Measurements from ENCODE around the gene LAMC3.
"Not testable (repeated sequence)": the region's sequence is repeated elsewhere in the genome, so short reads cannot be mapped to it uniquely, and the experiment has no call there.

Gene LAMC3

DNA sequence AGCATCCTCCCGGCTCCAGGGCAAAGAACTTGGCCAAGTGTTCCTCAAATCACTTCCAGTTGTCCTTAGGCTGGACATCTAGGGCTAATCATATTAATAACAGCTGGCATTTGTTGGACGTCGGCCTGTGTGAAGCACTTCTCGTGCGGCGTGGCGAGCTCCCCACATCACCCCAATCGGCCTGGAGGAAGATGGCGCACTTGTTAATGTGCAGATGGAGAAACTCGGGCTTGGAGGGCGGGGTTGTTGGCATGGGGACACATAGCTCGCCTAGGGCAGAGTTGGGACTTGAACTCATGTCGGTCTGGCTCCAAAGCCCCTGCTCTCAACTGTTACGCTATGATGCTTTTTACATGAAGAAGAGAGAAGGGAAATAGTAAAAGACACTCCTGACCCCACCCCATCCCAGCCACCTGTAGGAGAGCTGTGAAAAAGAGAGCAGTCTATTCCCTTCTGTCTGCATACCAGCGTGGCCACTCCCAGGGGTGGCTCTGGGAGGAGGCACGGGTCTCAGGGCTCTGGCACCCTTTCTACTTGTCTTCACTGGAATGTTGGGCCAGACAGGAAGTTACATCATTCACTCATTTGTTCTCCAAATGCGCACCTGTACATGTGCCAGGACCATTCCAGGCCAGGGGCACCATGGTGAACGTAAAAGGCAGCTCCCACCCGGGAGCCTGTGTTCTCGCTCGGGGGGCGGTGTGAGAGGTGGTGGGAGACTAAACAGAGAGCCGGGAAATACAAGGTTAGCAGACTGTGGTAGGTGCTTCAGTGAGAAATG is 103.6 kb downstream of the LAMC3 start:
- TF ChIP-seq SPI1 (IDR thresholded peaks at IDR 0.05; ENCODE audit: low read depth, low read length) (no peak), TAF1 (IDR thresholded peaks at IDR 0.05; ENCODE audit: low read depth, low read length) (no peak), POU2F2 (IDR thresholded peaks at IDR 0.05; ENCODE audit: low read depth, low read length) (no peak), POLR2AphosphoS5 (IDR thresholded peaks at IDR 0.05; ENCODE audit: low read depth, low read length) (no peak), PAX5 (IDR thresholded peaks at IDR 0.05; ENCODE audit: insufficient read depth, low read length, severe bottlenecking) (no peak), POLR2A (IDR thresholded peaks at IDR 0.05; ENCODE audit: low read depth, low read length) (no peak)
- no peak for FAIRE-seq
- peak; percentile 12 for DNase-seq (ENCODE audit: insufficient read length, low spot score)

DNA sequence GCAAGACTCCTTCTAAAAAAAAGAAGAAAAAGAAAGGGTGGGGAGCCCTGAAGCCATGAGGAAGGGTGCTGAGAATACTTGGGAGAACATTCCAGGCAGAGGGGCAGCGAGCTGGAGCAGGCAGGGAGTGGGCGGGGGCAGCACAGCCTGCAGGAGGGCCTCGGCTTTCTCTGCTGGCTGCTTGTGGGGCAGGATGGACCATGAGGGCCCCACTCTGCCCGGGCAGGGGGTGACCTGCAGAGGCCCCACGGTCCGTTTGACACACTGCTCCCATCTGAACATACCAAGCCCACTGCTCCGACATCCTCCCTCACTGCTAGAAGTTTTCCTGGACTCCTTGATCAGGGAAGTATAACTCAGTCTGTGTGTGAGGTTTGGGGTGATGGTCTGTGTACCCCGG is 104.7 kb downstream of the LAMC3 start:
- FAIRE-seq (no peak), DNase-seq (ENCODE audit: insufficient read length, low spot score) (no peak)
- no peak for TF ChIP-seq SPI1 (IDR thresholded peaks at IDR 0.05; ENCODE audit: low read depth, low read length)
- TF ChIP-seq POLR2AphosphoS5 (IDR thresholded peaks at IDR 0.05; ENCODE audit: low read depth, low read length) = no peak
- no peak for TF ChIP-seq POLR2A (IDR thresholded peaks at IDR 0.05; ENCODE audit: low read depth, low read length)
- no peak for TF ChIP-seq TAF1 (IDR thresholded peaks at IDR 0.05; ENCODE audit: low read depth, low read length)
- no peak for TF ChIP-seq PAX5 (IDR thresholded peaks at IDR 0.05; ENCODE audit: insufficient read depth, low read length, severe bottlenecking)
- no peak for TF ChIP-seq POU2F2 (IDR thresholded peaks at IDR 0.05; ENCODE audit: low read depth, low read length)

DNA sequence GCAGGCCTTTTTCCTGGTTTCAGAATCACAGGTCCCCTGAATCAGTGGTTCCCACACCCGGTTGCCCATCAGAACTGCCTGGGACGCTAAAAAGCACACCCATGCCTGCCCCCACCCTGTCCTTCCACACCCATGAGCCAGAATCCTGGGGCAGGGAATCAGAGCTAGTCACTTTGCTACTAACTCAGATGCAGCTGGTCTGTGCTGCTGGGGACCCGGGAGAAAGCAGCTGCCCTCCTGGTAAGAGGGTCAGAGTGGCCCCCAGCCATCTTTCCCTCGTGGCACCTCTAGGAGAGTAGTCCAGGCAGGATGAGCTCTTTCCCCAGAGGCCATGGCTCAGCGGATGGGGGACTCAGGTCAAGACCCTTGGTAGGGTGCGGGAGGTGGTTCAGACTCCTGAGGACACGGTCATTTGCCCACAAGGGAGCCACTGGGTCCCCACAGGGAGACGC is 105.1 kb downstream of the LAMC3 start:
- DNase-seq (ENCODE audit: insufficient read length, low spot score) = peak; percentile 5
- TF ChIP-seq POLR2A (IDR thresholded peaks at IDR 0.05; ENCODE audit: low read depth, low read length) (no peak), POU2F2 (IDR thresholded peaks at IDR 0.05; ENCODE audit: low read depth, low read length) (no peak), POLR2AphosphoS5 (IDR thresholded peaks at IDR 0.05; ENCODE audit: low read depth, low read length) (no peak), TAF1 (IDR thresholded peaks at IDR 0.05; ENCODE audit: low read depth, low read length) (no peak), SPI1 (IDR thresholded peaks at IDR 0.05; ENCODE audit: low read depth, low read length) (no peak), PAX5 (IDR thresholded peaks at IDR 0.05; ENCODE audit: insufficient read depth, low read length, severe bottlenecking) (no peak)
- FAIRE-seq = no peak

DNA sequence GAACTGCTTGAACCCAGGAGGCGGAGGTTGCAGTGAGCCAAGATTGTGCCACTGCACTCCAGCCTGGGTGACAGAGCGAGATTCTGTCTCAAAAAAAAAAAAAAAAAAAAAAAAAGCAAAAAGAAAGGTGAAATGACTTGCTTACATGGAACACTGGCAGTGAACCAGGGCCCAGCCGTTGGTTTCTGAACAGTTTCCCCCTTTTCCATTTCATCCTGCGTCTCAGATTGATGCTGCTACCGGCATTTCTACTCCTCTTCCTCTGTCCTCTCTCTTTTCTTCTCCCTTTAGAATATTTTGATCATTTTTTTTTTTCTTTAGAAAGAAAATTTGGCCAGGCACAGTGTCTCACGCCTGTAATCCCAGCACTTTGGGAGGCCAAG is 106.4 kb downstream of the LAMC3 start:
- DNase-seq (ENCODE audit: insufficient read length, low spot score); FAIRE-seq: not testable (repeated sequence)

DNA sequence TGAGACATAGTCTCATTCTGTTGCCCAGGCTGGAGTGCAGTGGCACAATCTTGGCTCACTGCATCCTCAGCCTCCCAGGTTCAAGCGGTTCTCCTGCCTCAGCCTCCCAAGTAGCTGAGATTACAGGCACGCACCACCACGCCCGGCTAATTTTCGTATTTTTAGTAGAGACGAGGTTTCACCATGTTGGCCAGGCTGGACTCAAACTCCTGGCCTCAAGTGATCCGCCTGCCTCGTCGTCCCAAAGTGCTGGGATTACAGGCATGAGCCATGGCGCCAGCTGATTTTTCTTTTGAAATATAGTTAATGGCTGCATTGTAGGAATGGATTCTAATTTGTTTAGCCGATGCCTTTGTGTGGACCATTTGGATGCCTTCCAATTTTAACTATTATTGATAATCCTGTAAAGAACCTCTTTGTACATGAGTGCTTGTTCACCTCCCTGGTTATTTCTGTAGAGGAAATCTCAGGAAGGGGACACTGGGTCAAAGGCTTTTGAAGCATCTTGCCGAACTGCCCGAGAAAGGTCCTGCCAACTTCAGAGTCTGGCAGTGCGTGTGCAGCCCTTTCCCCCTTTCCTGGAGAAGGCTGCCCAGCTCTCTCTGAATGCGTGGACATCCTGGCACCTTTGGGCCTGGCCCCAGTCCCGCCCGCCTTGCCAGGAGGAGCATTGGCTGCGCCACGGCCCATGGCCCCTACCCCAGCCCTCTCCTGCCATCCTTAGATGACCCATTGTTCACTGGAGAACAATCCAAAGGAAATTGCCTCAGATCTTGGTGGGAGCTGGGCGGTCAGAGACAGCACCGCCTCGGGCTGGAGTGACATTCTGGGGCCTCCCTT is 107.5 kb downstream of the LAMC3 start:
- no peak for TF ChIP-seq TAF1 (IDR thresholded peaks at IDR 0.05; ENCODE audit: low read depth, low read length)
- TF ChIP-seq SPI1 (IDR thresholded peaks at IDR 0.05; ENCODE audit: low read depth, low read length) = no peak
- TF ChIP-seq PAX5 (IDR thresholded peaks at IDR 0.05; ENCODE audit: insufficient read depth, low read length, severe bottlenecking) = no peak
- no peak for TF ChIP-seq POLR2A (IDR thresholded peaks at IDR 0.05; ENCODE audit: low read depth, low read length)
- no peak for TF ChIP-seq POU2F2 (IDR thresholded peaks at IDR 0.05; ENCODE audit: low read depth, low read length)
- TF ChIP-seq POLR2AphosphoS5 (IDR thresholded peaks at IDR 0.05; ENCODE audit: low read depth, low read length) = no peak
- no peak for FAIRE-seq
- DNase-seq (ENCODE audit: insufficient read length, low spot score) = no peak

DNA sequence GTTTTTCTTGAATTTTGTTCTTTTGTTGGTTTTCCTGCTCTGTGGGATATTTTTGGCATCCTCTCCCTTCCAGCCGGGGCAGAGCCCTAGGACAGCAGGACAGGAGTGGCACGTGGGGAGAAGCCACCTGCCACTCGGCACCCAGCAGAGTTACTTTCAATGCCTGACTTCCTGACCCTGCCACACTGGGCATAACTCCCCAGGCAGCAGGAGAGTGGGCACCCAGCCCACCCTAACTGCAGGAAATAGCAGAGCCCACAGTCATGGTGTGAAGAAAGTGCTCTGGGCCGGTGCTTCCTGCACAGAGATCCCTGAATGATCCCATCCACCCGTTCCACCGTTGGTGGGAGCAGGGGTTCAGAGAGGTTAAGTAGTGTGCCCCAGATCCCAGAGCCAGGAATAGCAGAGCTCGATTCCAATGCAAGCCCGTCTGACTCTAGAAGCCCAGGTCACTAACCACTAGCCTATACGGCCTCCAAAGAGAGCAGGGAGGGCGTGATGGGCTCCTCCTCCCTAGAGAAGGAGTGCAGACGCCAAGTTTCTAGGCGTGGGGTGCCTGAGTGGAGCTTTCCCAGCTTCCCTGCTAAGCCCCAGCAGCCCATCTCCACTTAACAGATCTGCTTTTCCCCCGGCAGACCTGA is 108.3 kb downstream of the LAMC3 start:
- peak; percentile 11 for DNase-seq (ENCODE audit: insufficient read length, low spot score)
- TF ChIP-seq POU2F2 (IDR thresholded peaks at IDR 0.05; ENCODE audit: low read depth, low read length) = no peak
- TF ChIP-seq SPI1 (IDR thresholded peaks at IDR 0.05; ENCODE audit: low read depth, low read length) = no peak
- TF ChIP-seq POLR2A (IDR thresholded peaks at IDR 0.05; ENCODE audit: low read depth, low read length) = no peak
- TF ChIP-seq TAF1 (IDR thresholded peaks at IDR 0.05; ENCODE audit: low read depth, low read length) = no peak
- TF ChIP-seq PAX5 (IDR thresholded peaks at IDR 0.05; ENCODE audit: insufficient read depth, low read length, severe bottlenecking) = no peak
- TF ChIP-seq POLR2AphosphoS5 (IDR thresholded peaks at IDR 0.05; ENCODE audit: low read depth, low read length) = no peak
- no peak for FAIRE-seq

DNA sequence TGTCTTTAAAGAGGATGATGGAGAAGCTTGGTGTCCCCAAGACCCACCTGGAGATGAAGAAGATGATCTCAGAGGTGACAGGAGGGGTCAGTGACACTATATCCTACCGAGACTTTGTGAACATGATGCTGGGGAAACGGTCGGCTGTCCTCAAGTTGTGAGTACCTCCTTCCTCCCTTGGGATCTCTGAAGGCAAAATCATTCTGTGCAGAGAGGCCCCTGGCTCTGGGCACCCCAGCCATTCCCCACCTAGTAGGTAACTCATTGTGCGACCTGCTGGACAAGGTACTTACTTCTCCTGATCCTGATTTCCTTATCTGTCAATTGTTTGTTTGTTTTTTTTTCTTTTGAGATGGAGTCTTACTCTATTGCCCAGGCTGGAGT is 108.8 kb downstream of the LAMC3 start:
- TF ChIP-seq SPI1 (IDR thresholded peaks at IDR 0.05; ENCODE audit: low read depth, low read length) = no peak
- TF ChIP-seq TAF1 (IDR thresholded peaks at IDR 0.05; ENCODE audit: low read depth, low read length) = no peak
- no peak for TF ChIP-seq POLR2A (IDR thresholded peaks at IDR 0.05; ENCODE audit: low read depth, low read length)
- no peak for TF ChIP-seq POU2F2 (IDR thresholded peaks at IDR 0.05; ENCODE audit: low read depth, low read length)
- no peak for TF ChIP-seq PAX5 (IDR thresholded peaks at IDR 0.05; ENCODE audit: insufficient read depth, low read length, severe bottlenecking)
- no peak for TF ChIP-seq POLR2AphosphoS5 (IDR thresholded peaks at IDR 0.05; ENCODE audit: low read depth, low read length)
- FAIRE-seq (no peak), DNase-seq (ENCODE audit: insufficient read length, low spot score) (no peak)

DNA sequence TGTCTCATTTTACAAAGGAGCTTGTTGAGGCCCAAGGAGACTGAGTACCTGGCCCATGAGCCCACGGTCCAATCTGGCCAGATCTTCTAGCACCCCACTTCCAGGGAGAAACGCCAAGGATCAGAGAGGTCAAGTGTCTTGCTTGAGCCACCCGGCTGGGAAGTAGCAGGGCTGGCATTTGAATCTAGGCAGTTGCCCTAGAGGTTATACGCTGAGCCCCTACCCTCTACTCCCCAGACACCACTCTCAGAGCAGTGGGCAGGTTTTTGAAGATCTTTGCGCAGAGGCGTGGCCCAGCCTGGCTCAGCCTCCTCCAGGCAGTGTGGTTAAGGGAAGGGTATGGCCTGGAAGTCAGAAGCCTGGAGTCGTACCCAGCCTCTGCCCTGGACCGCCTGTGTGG is 110.6 kb downstream of the LAMC3 start:
- FAIRE-seq (no peak), DNase-seq (ENCODE audit: insufficient read length, low spot score) (no peak)
- TF ChIP-seq POU2F2 (IDR thresholded peaks at IDR 0.05; ENCODE audit: low read depth, low read length) = no peak
- no peak for TF ChIP-seq TAF1 (IDR thresholded peaks at IDR 0.05; ENCODE audit: low read depth, low read length)
- no peak for TF ChIP-seq SPI1 (IDR thresholded peaks at IDR 0.05; ENCODE audit: low read depth, low read length)
- no peak for TF ChIP-seq POLR2AphosphoS5 (IDR thresholded peaks at IDR 0.05; ENCODE audit: low read depth, low read length)
- TF ChIP-seq POLR2A (IDR thresholded peaks at IDR 0.05; ENCODE audit: low read depth, low read length) = no peak
- TF ChIP-seq PAX5 (IDR thresholded peaks at IDR 0.05; ENCODE audit: insufficient read depth, low read length, severe bottlenecking) = no peak

DNA sequence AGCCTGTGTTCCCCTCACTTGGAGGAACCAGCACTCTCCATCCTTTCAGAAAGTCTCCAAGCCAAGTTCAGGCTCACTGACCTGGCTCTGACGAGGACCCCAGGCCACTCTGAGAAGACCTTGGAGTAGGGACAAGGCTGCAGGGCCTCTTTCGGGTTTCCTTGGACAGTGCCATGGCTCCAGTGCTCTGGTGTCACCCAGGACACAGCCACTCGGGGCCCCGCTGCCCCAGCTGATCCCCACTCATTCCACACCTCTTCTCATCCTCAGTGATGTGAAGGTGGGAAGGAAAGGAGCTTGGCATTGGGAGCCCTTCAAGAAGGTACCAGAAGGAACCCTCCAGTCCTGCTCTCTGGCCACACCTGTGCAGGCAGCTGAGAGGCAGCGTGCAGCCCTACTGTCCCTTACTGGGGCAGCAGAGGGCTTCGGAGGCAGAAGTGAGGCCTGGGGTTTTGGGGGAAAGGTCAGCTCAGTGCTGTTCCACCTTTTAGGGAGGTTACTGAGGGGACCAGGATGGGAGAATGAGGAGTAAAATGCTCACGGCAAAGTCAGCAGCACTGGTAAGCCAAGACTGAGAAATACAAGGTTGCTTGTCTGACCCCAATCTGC is 111.8 kb downstream of the LAMC3 start:
- FAIRE-seq = no peak
- DNase-seq (ENCODE audit: insufficient read length, low spot score) = no peak
- no peak for TF ChIP-seq POU2F2 (IDR thresholded peaks at IDR 0.05; ENCODE audit: low read depth, low read length)
